IMR-90 (cell line): Measurements from ENCODE around the gene CELA3A. TPM values are rescaled to one million over a fixed set of nuclear protein-coding genes. Genes with fewer than 3 reads are reported as not detected.
"Not testable (repeated sequence)": the region's sequence is repeated elsewhere in the genome, so short reads cannot be mapped to it uniquely, and the experiment has no call there.

Experiments used
- ATAC-seq: fragments of 200-7000 bp; cut with Tn5 transposase; 2 replicates; pipeline ENCODE4 v1.9.1; 2020; ENCODE audit warnings: low read depth, mild to moderate bottlenecking, moderate library complexity
- BruUV-seq: library from RNA; stranded (reverse); fragments of 400-500 nt; replicated peaks from 2 replicates; lab custom pipeline; 2021; lab: Mats Ljungman, UMichigan
- CTCF ChIA-PET: fragments of 300-600 bp; formaldehyde crosslinking; extraction: SDS; loops from one replicate; lab custom pipeline; 2021; ENCODE audit warnings: antibody characterized with exemption; lab: Yijun Ruan, JAX
- POLR2A ChIA-PET: fragments of 300-600 bp; sonication (Branson Sonifier 250); formaldehyde crosslinking; loops from one replicate; lab custom pipeline; 2022; ENCODE audit warnings: antibody characterized with exemption; ENCODE audit not compliant: unreplicated experiment; lab: Charles Lee
- DNase-seq: peaks from one replicate; pipeline ENCODE4 v3.0.0; 2013
- H2AFZ ChIP-seq: replicated peaks from 2 replicates; pipeline ENCODE3; 2013; ENCODE audit warnings: low read length, mild to moderate bottlenecking; ENCODE audit not compliant: poor library complexity
- H2AK5ac ChIP-seq: 2 replicates; pipeline ENCODE4 v1.6.1; 2013; ENCODE audit warnings: low read depth, low read length, inconsistent platforms
- H2AK9ac ChIP-seq: replicated peaks from 2 replicates; pipeline ENCODE3; 2013; ENCODE audit warnings: mild to moderate bottlenecking, low read depth, low read length, moderate library complexity; ENCODE audit not compliant: poor library complexity
- H2BK120ac ChIP-seq: 2 replicates; pipeline ENCODE4 v1.6.1; 2013; ENCODE audit warnings: low read depth, low read length, inconsistent platforms
- H2BK15ac ChIP-seq: 3 replicates; pipeline ENCODE4 v1.6.1; 2013; ENCODE audit warnings: low read depth, low read length, inconsistent platforms
- H2BK20ac ChIP-seq: 2 replicates; pipeline ENCODE4 v1.6.1; 2013; ENCODE audit warnings: low read depth, mild to moderate bottlenecking, inconsistent platforms, low read length, moderate library complexity
- H2BK5ac ChIP-seq: 2 replicates; pipeline ENCODE4 v1.6.1; 2013; ENCODE audit warnings: mild to moderate bottlenecking, low read depth, low read length, inconsistent platforms; ENCODE audit not compliant: poor library complexity, severe bottlenecking
- H3K14ac ChIP-seq: replicated peaks from 2 replicates; pipeline ENCODE4 v1.6.1; 2013; ENCODE audit warnings: low read depth, low read length, inconsistent platforms
- H3K18ac ChIP-seq: 2 replicates; pipeline ENCODE4 v1.6.1; 2013; ENCODE audit warnings: low read depth, low read length, control low read depth
- H3K23ac ChIP-seq: 2 replicates; pipeline ENCODE4 v1.6.1; 2013; ENCODE audit warnings: low read depth, low read length, inconsistent platforms
- H3K27ac ChIP-seq: 2 replicates; pipeline ENCODE4 v1.5.1; 2013; ENCODE audit warnings: mild to moderate bottlenecking, control low read depth, low read length; ENCODE audit not compliant: insufficient read depth
- H3K27me3 ChIP-seq: 2 replicates; pipeline ENCODE4 v1.6.1; 2013; ENCODE audit warnings: low read length; ENCODE audit not compliant: control insufficient read depth, insufficient read depth
- H3K36me3 ChIP-seq: 2 replicates; pipeline ENCODE4 v1.6.1; 2013; ENCODE audit warnings: low read length, mixed read lengths; ENCODE audit not compliant: control insufficient read depth, insufficient read depth
- H3K4ac ChIP-seq: 2 replicates; pipeline ENCODE4 v1.6.1; 2013; ENCODE audit warnings: low read depth, low read length, inconsistent platforms
- H3K4me1 ChIP-seq: 2 replicates; pipeline ENCODE4 v1.6.1; 2013; ENCODE audit warnings: low read length, mixed read lengths; ENCODE audit not compliant: control insufficient read depth, insufficient read depth
- H3K4me2 ChIP-seq: 2 replicates; pipeline ENCODE4 v1.6.1; 2013; ENCODE audit warnings: low read depth, mild to moderate bottlenecking, control low read depth, low read length, moderate library complexity
- H3K4me3 ChIP-seq: 2 replicates; pipeline ENCODE4 v1.5.1; 2013; ENCODE audit warnings: low read depth, mild to moderate bottlenecking, control low read depth, low read length, moderate library complexity; ENCODE audit not compliant: insufficient read depth
- H3K56ac ChIP-seq: 2 replicates; pipeline ENCODE4 v1.6.1; 2013; ENCODE audit warnings: low read length, inconsistent platforms; ENCODE audit not compliant: insufficient read depth; ENCODE audit errors: extremely low read depth
- H3K79me1 ChIP-seq, 2 experiments: 2 replicates each; pipeline ENCODE4 v1.6.1; 2013; ENCODE audit warnings: low read length in 2 of 2, inconsistent platforms in 1 of 2, low read depth in 1 of 2
- H3K9ac ChIP-seq: 2 replicates; pipeline ENCODE4 v1.6.1; 2013; ENCODE audit warnings: low read depth, low read length, control low read depth
- H3K9me1 ChIP-seq: 2 replicates; pipeline ENCODE4 v1.6.1; 2013; ENCODE audit warnings: low read length, inconsistent platforms; ENCODE audit not compliant: insufficient read depth
- H3K9me3 ChIP-seq: 2 replicates; pipeline ENCODE4 v1.6.1; 2013; ENCODE audit warnings: low read length; ENCODE audit not compliant: control insufficient read depth, insufficient read depth
- H4K20me1 ChIP-seq: 2 replicates; pipeline ENCODE4 v1.6.1; 2013; ENCODE audit warnings: low read length, inconsistent platforms; ENCODE audit not compliant: insufficient read depth
- H4K5ac ChIP-seq: 2 replicates; pipeline ENCODE4 v1.6.1; 2013; ENCODE audit warnings: mild to moderate bottlenecking, low read depth, low read length, control low read depth
- H4K8ac ChIP-seq, 2 experiments: 2 replicates each; pipeline ENCODE4 v1.6.1; 2013; ENCODE audit warnings: low read depth in 2 of 2, low read length in 2 of 2, control low read depth in 1 of 2, inconsistent platforms in 1 of 2
- H4K91ac ChIP-seq: 2 replicates; pipeline ENCODE4 v1.6.1; 2013; ENCODE audit warnings: low read depth, low read length, inconsistent platforms; ENCODE audit not compliant: insufficient read depth
- WGBS, 2 experiments: methylation state at CpG; one replicate each; pipeline versions ENCODE4 v1.1.5 to v1.1.7; 2013; ENCODE audit warnings: missing lambda C conversion rate in 2 of 2; ENCODE audit not compliant: insufficient read length in 1 of 2; ENCODE audit errors: extremely low coverage in 2 of 2; 5-methylcytosine and 5-hydroxymethylcytosine counted together
- dilution Hi-C: fragments of 300-500 bp; cut with HindIII; formaldehyde crosslinking; loops from one replicate; pipeline ENCODE4 v1.14.3; 2018; ENCODE audit warnings: low sequenced_read_pairs; ENCODE audit not compliant: unreplicated experiment
- in situ Hi-C: fragments of 300-500 bp; cut with MboI; formaldehyde crosslinking; loops from 3 replicates; pipeline ENCODE4 v1.14.3; 2019; ENCODE audit warnings: low sequenced_read_pairs, inconsistent platforms, mixed read lengths
- intact Hi-C: fragments of 100-400 bp; cut with micrococcal nuclease; formaldehyde crosslinking; loops from 2 replicates; pipeline ENCODE4 v1.10.0; 2022
- polyA plus RNA-seq, 3 experiments: library from polyadenylated mRNA; depleted of rRNA; stranded (reverse); fragments of >200 nt; gene quantifications; 2 replicates each; pipeline ENCODE4 v1.2.3, GENCODE V29; 2012; ENCODE audit warnings: low replicate concordance in 1 of 3
- total RNA-seq: library from RNA; depleted of rRNA; stranded (reverse); fragments of >200 nt; gene quantifications from 2 replicates; pipeline ENCODE4 v1.2.3, GENCODE V29; 2012

CELA3A gene
- total and polyA plus RNA-seq, 2 of the 4 experiments (the other 2 are of a cell fraction), result not detected

GRCh38 chr1:21972973-21973441 is 28.4 kb upstream of the CELA3A start:
- H3K4me1 ChIP-seq, H2BK15ac ChIP-seq, H4K91ac ChIP-seq, H3K79me1 ChIP-seq, H2BK120ac ChIP-seq, H3K56ac ChIP-seq, H2BK20ac ChIP-seq, H2AK9ac ChIP-seq, H3K36me3 ChIP-seq, H3K9me3 ChIP-seq, H4K8ac ChIP-seq, H3K23ac ChIP-seq, H3K14ac ChIP-seq, H2AFZ ChIP-seq, H3K27ac ChIP-seq, DNase-seq, H3K9me1 ChIP-seq, CTCF ChIA-PET, H3K4me2 ChIP-seq, dilution Hi-C loops, H2AK5ac ChIP-seq, H4K20me1 ChIP-seq, H3K4me3 ChIP-seq, ATAC-seq, H3K27me3 ChIP-seq, H3K9ac ChIP-seq, H2BK5ac ChIP-seq, intact Hi-C loops, H3K4ac ChIP-seq, H3K18ac ChIP-seq, BruUV-seq, POLR2A ChIA-PET, H4K5ac ChIP-seq: not testable (repeated sequence)
- no CpG with 5 or more reads among the region's 2 CpGs for whole genome bisulfite sequencing, 2 experiments
- in situ Hi-C loops, result loop anchor here (25.0 kb wide), 1 partner anchor 261 kb away; no protein-coding TSS in a partner anchor

- in situ Hi-C loops, result loop anchor here (25.0 kb wide), 1 partner anchor 262 kb away; no protein-coding TSS in a partner anchor
- H4K91ac ChIP-seq, H3K18ac ChIP-seq, H2BK5ac ChIP-seq, dilution Hi-C loops, H2BK15ac ChIP-seq, H3K4me1 ChIP-seq, H2AFZ ChIP-seq, H3K27me3 ChIP-seq, H4K20me1 ChIP-seq, POLR2A ChIA-PET, H3K4ac ChIP-seq, H2AK9ac ChIP-seq, H3K9me3 ChIP-seq, H3K9me1 ChIP-seq, ATAC-seq, H3K36me3 ChIP-seq, H3K27ac ChIP-seq, intact Hi-C loops, H3K56ac ChIP-seq, H3K14ac ChIP-seq, H2BK120ac ChIP-seq, H3K4me2 ChIP-seq, H3K9ac ChIP-seq, CTCF ChIA-PET, H2AK5ac ChIP-seq, H4K5ac ChIP-seq, H4K8ac ChIP-seq, H3K23ac ChIP-seq, H3K4me3 ChIP-seq, BruUV-seq, H3K79me1 ChIP-seq, H2BK20ac ChIP-seq, DNase-seq: not testable (repeated sequence)
- no CpG with 5 or more reads among the region's 8 CpGs for WGBS, 2 experiments
These were observed 27.5 kb upstream of the CELA3A start for GRCh38 chr1:21973948-21974347.
